Endothelial cell of umbilical vein (primary cell): ENCODE measurements around the gene SHFL. TPM values are rescaled to one million over a fixed set of nuclear protein-coding genes. Genes with fewer than 3 reads are reported as not detected.

Source experiments
- BruUV-seq: library from RNA; stranded (reverse); fragments of 400-500 nt; replicated peaks from 2 replicates; lab custom pipeline; 2021; lab: Mats Ljungman, UMichigan
- CTCF ChIA-PET: fragments of 300-600, 350-600 bp; sonication (Branson Sonifier 250); formaldehyde crosslinking; loops from one replicate; lab custom pipeline; 2021; ENCODE audit warnings: antibody characterized with exemption, inconsistent platforms; lab: Charles Lee
- POLR2A ChIA-PET: fragments of 300-600, 350-600 bp; sonication (Branson Sonifier 250); formaldehyde crosslinking; loops from one replicate; lab custom pipeline; 2021; ENCODE audit warnings: antibody characterized with exemption, inconsistent platforms; lab: Charles Lee
- DNase-seq: peaks from one replicate; pipeline ENCODE4 v3.0.0-alpha.2; 2011; ENCODE audit warnings: low read depth, low spot score
- FAIRE-seq: peaks from 2 replicates; lab custom pipeline; 2011; peaks lifted over from hg19 to GRCh38; lab: Jason Lieb, UNC
- H2AFZ ChIP-seq: 2 replicates; pipeline ENCODE4 v1.6.0; 2012; ENCODE audit warnings: low read depth, low read length, control low read depth, inconsistent platforms
- H3K27ac ChIP-seq: 2 replicates; pipeline ENCODE4 v1.5.1; 2011; ENCODE audit warnings: low read depth, mild to moderate bottlenecking, control low read depth, low read length, moderate library complexity; ENCODE audit not compliant: insufficient read depth
- H3K27me3 ChIP-seq, 2 experiments: 2 replicates each; pipeline versions ENCODE4 v1.6.0 to v1.6.1; 2011; ENCODE audit warnings: low read length in 2 of 2, mixed read lengths in 1 of 2; ENCODE audit not compliant: control insufficient read depth in 2 of 2, insufficient read depth in 2 of 2
- H3K36me3 ChIP-seq, 2 experiments: 2 replicates in 1 of 2; 3 replicates in 1 of 2; pipeline ENCODE4 v1.5.1; 2011; ENCODE audit warnings: low read length in 2 of 2, mild to moderate bottlenecking in 1 of 2, moderate library complexity in 1 of 2; ENCODE audit not compliant: control insufficient read depth in 2 of 2, insufficient read depth in 2 of 2; ENCODE audit errors: extremely low read depth in 1 of 2
- H3K4me1 ChIP-seq: 3 replicates; pipeline ENCODE4 v1.5.1; 2011; ENCODE audit warnings: mild to moderate bottlenecking, low read length; ENCODE audit not compliant: control insufficient read depth, insufficient read depth; ENCODE audit errors: extremely low read depth
- H3K4me2 ChIP-seq: 2 replicates; pipeline ENCODE4 v1.6.1; 2011; ENCODE audit warnings: low read length, control low read depth, mixed read lengths; ENCODE audit not compliant: insufficient read depth
- H3K4me3 ChIP-seq, 3 experiments: fragments of 200-600 bp in 1 of 3; sonication (generic), shearing (Covaris generic) in 1 of 3; replicated peaks in 1 of 3; 2 replicates each; pipeline ENCODE4 v1.5.1; 2011 to 2016; ENCODE audit warnings: control low read depth in 3 of 3, low read length in 3 of 3, mild to moderate bottlenecking in 2 of 3, inconsistent platforms in 1 of 3, low read depth in 1 of 3, moderate library complexity in 1 of 3; ENCODE audit not compliant: insufficient read depth in 1 of 3
- H3K79me2 ChIP-seq: 2 replicates; pipeline ENCODE4 v1.6.0; 2012; ENCODE audit warnings: low read length, inconsistent platforms; ENCODE audit not compliant: control insufficient read depth, insufficient read depth
- H3K9ac ChIP-seq: replicated peaks from 2 replicates; pipeline ENCODE3; 2011; ENCODE audit warnings: low read length, control low read depth; ENCODE audit not compliant: insufficient read depth; ENCODE audit errors: extremely low read depth
- H3K9me1 ChIP-seq: replicated peaks from 3 replicates; pipeline ENCODE4 v1.6.0; 2011; ENCODE audit warnings: mild to moderate bottlenecking, low read length; ENCODE audit not compliant: control insufficient read depth, insufficient read depth; ENCODE audit errors: extremely low read depth
- H3K9me3 ChIP-seq: replicated peaks from 2 replicates; pipeline ENCODE4 v1.5.1; 2012; ENCODE audit warnings: low read length, inconsistent platforms; ENCODE audit not compliant: control insufficient read depth, insufficient read depth
- H4K20me1 ChIP-seq: replicated peaks from 2 replicates; pipeline ENCODE3; 2011; ENCODE audit warnings: mild to moderate bottlenecking, low read length; ENCODE audit not compliant: control insufficient read depth, insufficient read depth; ENCODE audit errors: extremely low read depth
- EZH2 ChIP-seq: IDR thresholded peaks from 2 replicates; pipeline ENCODE4 v1.6.1; 2012; ENCODE audit warnings: borderline replicate concordance, low read depth, mild to moderate bottlenecking, moderate library complexity, low read length, inconsistent platforms; ENCODE audit not compliant: severe bottlenecking
- FOS ChIP-seq: IDR thresholded peaks from 2 replicates; pipeline ENCODE4 v1.6.1; 2011; ENCODE audit warnings: mild to moderate bottlenecking, low read length, moderate library complexity, borderline replicate concordance; ENCODE audit not compliant: insufficient read depth
- GATA2 ChIP-seq: IDR thresholded peaks from 2 replicates; pipeline ENCODE4 v1.7.0; 2011; ENCODE audit warnings: low read depth, mild to moderate bottlenecking, moderate library complexity, mixed read lengths, low read length; ENCODE audit not compliant: insufficient read length, insufficient read depth
- JUN ChIP-seq: IDR thresholded peaks from 2 replicates; pipeline ENCODE4 v1.6.1; 2011; ENCODE audit warnings: borderline replicate concordance, low read depth; ENCODE audit not compliant: insufficient read length, insufficient read depth
- MYC ChIP-seq: IDR thresholded peaks from one replicate; pipeline ENCODE4 v1.6.1; 2011; ENCODE audit warnings: mild to moderate bottlenecking, low read depth, low read length
- POLR2A ChIP-seq: IDR thresholded peaks from 2 replicates; pipeline ENCODE4 v1.6.1; 2012; ENCODE audit warnings: low read depth, mild to moderate bottlenecking, control low read depth, low read length
- POLR2AphosphoS5 ChIP-seq: IDR thresholded peaks from 2 replicates; pipeline ENCODE4 v1.6.1; 2012; ENCODE audit warnings: low read depth, mild to moderate bottlenecking, control low read depth, low read length, moderate library complexity; ENCODE audit not compliant: insufficient read depth
- dilution Hi-C: fragments of 300-500 bp; cut with MboI; formaldehyde crosslinking; loops from one replicate; pipeline ENCODE4 v1.15.0; 2019; ENCODE audit warnings: low sequenced_read_pairs; ENCODE audit not compliant: extremely low pct_ligation_motif_present
- intact Hi-C: fragments of 100-400 bp; cut with micrococcal nuclease; formaldehyde crosslinking; loops from one replicate; pipeline ENCODE4 v1.10.0; 2022
- polyA plus RNA-seq, 4 experiments: library from polyadenylated mRNA; depleted of rRNA in 3 of 4; stranded (reverse) in 3 of 4; unstranded in 1 of 4; fragments of >200 nt; gene quantifications; 2 replicates each; pipeline versions ENCODE4 v1.2.1 to v1.2.3, GENCODE V29; 2011 to 2012; ENCODE audit warnings: missing spikeins in 1 of 4
- total RNA-seq: library from RNA; stranded (reverse); gene quantifications from 2 replicates; pipeline ENCODE4 v1.2.3, GENCODE V29; 2021
- TF ChIP-seq, protein P1 (sequence below): IDR thresholded peaks from 2 replicates; pipeline ENCODE4 v1.6.1; 2011; ENCODE audit not compliant: insufficient read depth, insufficient read length
- TF ChIP-seq, protein P2 (sequence below), 2 donors: IDR thresholded peaks; 1 replicate in 1 of 2; 2 replicates in 1 of 2; pipeline ENCODE4 v1.5.1; 2011; ENCODE audit warnings: low read length in 2 of 2, mild to moderate bottlenecking in 2 of 2, moderate library complexity in 2 of 2, control low read depth in 1 of 2, inconsistent platforms in 1 of 2, low read depth in 1 of 2; ENCODE audit not compliant: insufficient read depth in 1 of 2; ENCODE audit errors: extremely low read depth in 1 of 2

SHFL gene
- total and polyA plus RNA-seq, 2 donors (not counting 3 experiments of a cell fraction or from before 2014, with no cell fraction given) = 34.4 to 36.9 TPM

DNA sequence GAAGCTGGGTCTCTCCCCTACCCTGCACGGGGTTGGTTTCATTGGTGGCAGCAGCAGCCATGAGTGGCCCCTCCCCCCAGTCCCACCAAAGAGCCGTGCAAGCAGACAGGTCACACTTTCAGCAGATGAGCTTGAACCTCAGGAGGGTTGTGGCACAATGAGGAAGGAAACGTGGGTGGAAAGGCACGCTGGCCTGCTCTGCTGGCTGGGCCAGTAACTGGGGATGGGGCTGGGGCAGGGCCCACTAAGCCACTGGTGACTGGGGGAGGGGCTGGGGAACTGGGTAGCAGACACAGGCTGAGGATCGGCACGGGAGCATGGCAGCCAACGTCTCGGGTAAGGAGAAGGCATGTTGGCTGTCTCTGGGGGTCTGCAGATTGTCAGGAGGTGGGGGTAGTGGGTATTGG lies 25.3 kb downstream of the SHFL start, which contains the start of gene P2RY11:
P2RY11 (plus strand) TSS at position 289 of the 407 bp plus-strand sequence; CDS start at position 318, 29 bp downstream.
- Histone ChIP-seq H3K4me2 (no peak within 1 kb of the TSS), H4K20me1 (no peaks in the 10 kb centered on the region), H3K9me3 (no peaks in the 10 kb centered on the region), H3K9ac (no peak within 1 kb of the TSS), H3K27ac (no peak within 1 kb of the TSS), H3K36me3 (peaks cover 8 to 48% of the 10 kb centered on the region in 2 experiments), H3K79me2 (peaks cover 26% of the 10 kb centered on the region), H3K27me3 (no peaks in the 10 kb centered on the region), H3K4me1 (peaks cover 9% of the 10 kb centered on the region), H2AFZ (no peak within 1 kb of the TSS), H3K4me3 (no peak within 1 kb of the TSS), H3K9me1 (no peaks in the 10 kb centered on the region)
- BruUV-seq = no TSS peak
- DNase-seq (no peak), FAIRE-seq (no peak)
- TF ChIP-seq GATA2 = no peak
- TF ChIP-seq FOS = no peak
- TF ChIP-seq POLR2A = no peak
- TF ChIP-seq EZH2 = no peak
- ChIA-PET CTCF (no interaction called here), POLR2A (no interaction called here)
- dilution Hi-C loops = no loop called here
- intact Hi-C loops = no loop called here

DNA sequence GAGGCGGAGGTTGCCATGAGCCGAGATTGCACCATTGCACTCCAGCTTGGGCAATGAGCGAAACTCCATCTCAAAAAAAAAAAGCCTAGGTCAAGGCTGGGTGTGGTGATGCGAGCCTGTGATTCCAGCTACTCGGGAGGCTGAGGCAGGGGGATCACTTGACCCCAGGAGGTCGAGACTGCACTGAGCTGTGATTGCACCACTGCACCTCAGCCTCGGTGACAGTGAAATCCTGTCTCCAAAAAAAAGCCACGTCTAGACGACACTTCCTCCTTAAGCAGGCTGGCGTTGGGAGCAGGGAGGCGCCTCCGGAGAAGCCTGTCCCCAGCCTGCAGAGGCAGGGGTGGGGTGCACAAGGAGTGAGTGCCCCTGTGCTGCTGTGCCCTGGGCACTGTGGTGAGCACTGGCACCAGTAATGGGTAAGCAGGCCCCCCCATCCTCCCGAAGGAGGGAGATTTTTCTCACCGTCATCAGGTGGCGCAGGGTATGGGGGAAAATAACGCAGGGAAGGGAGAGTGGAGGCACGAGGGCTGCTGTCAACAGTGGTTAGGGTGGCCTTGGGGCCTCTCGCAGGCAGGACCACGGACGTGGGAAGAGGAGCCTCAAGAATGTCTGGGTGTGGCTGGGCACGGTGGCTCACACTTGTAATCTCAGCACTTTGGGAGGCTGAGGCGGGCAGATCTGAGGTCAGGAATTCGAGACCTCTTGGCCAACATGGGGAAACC lies 26.1 kb downstream of the SHFL start:
- H3K27ac ChIP-seq = no peak overlapping the region
- H3K27me3 ChIP-seq = no peaks in the 10 kb centered on the region
- CTCF ChIA-PET = no interaction called here
- no peaks in the 10 kb centered on the region for H3K9me3 ChIP-seq
- no TSS peak for BruUV-seq
- no peaks in the 10 kb centered on the region for H3K9me1 ChIP-seq
- DNase-seq (no peak), FAIRE-seq (no peak)
- no peak overlapping the region for H3K4me3 ChIP-seq
- H3K36me3 ChIP-seq = peaks cover 8 to 56% of the 10 kb centered on the region in 2 experiments
- peaks cover 4% of the 10 kb centered on the region for H3K4me1 ChIP-seq
- no peak overlapping the region for H3K4me2 ChIP-seq
- H2AFZ ChIP-seq = no peak overlapping the region
- POLR2A ChIA-PET = no interaction called here
- peaks cover 18% of the 10 kb centered on the region for H3K79me2 ChIP-seq
- intact Hi-C loops (no loop called here), dilution Hi-C loops (no loop called here)
- no peak overlapping the region for H3K9ac ChIP-seq
- H4K20me1 ChIP-seq = no peaks in the 10 kb centered on the region
- TF ChIP-seq EZH2 = no peak
- TF ChIP-seq POLR2AphosphoS5 = no peak
- TF ChIP-seq, protein P1, sequence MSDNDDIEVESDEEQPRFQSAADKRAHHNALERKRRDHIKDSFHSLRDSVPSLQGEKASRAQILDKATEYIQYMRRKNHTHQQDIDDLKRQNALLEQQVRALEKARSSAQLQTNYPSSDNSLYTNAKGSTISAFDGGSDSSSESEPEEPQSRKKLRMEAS = no peak
- no peak for TF ChIP-seq FOS
- no peak for TF ChIP-seq POLR2A
- TF ChIP-seq, protein P2, sequence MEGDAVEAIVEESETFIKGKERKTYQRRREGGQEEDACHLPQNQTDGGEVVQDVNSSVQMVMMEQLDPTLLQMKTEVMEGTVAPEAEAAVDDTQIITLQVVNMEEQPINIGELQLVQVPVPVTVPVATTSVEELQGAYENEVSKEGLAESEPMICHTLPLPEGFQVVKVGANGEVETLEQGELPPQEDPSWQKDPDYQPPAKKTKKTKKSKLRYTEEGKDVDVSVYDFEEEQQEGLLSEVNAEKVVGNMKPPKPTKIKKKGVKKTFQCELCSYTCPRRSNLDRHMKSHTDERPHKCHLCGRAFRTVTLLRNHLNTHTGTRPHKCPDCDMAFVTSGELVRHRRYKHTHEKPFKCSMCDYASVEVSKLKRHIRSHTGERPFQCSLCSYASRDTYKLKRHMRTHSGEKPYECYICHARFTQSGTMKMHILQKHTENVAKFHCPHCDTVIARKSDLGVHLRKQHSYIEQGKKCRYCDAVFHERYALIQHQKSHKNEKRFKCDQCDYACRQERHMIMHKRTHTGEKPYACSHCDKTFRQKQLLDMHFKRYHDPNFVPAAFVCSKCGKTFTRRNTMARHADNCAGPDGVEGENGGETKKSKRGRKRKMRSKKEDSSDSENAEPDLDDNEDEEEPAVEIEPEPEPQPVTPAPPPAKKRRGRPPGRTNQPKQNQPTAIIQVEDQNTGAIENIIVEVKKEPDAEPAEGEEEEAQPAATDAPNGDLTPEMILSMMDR (IDR thresholded peaks at IDR 0.05; ENCODE audit: extremely low read depth in 1 of 2, insufficient read depth in 1 of 2, low read depth in 1 of 2, low read length in 2 of 2) = no peak
- TF ChIP-seq GATA2 = no peak
- TF ChIP-seq JUN = no peak
- TF ChIP-seq MYC = no peak
